Measurements from ENCODE around the gene TPSD1. TPM values are rescaled to one million over a fixed set of nuclear protein-coding genes. Genes with fewer than 3 reads are reported as not detected.

TPSD1 gene
- total RNA-seq, 2 donors from 2014 or later: 1.6 TPM; not detected in 1

- H3K9me3 ChIP-seq: no peaks in the 10 kb centered on the region
- H3K4me1 ChIP-seq: no peaks in the 10 kb centered on the region
- no peaks in the 10 kb centered on the region for H3K27me3 ChIP-seq
- H3K36me3 ChIP-seq (replicated peaks in 1 of 2; ENCODE audit: insufficient read depth in 1 of 2, low read depth in 2 of 2): no peaks in the 10 kb centered on the region
- 77% methylated on average over 29 to 46 of the region's 55 CpGs for WGBS, 2 donors
- DNase-seq: no peak
- ATAC-seq: no peak
- H3K4me3 ChIP-seq: no peak overlapping the region
- intact Hi-C loops (cut with DNase I): no loop called here
- no peak overlapping the region for H3K27ac ChIP-seq
- no peak for TF ChIP-seq POLR2A (IDR thresholded peaks at IDR 0.05)
- TF ChIP-seq, protein P1, sequence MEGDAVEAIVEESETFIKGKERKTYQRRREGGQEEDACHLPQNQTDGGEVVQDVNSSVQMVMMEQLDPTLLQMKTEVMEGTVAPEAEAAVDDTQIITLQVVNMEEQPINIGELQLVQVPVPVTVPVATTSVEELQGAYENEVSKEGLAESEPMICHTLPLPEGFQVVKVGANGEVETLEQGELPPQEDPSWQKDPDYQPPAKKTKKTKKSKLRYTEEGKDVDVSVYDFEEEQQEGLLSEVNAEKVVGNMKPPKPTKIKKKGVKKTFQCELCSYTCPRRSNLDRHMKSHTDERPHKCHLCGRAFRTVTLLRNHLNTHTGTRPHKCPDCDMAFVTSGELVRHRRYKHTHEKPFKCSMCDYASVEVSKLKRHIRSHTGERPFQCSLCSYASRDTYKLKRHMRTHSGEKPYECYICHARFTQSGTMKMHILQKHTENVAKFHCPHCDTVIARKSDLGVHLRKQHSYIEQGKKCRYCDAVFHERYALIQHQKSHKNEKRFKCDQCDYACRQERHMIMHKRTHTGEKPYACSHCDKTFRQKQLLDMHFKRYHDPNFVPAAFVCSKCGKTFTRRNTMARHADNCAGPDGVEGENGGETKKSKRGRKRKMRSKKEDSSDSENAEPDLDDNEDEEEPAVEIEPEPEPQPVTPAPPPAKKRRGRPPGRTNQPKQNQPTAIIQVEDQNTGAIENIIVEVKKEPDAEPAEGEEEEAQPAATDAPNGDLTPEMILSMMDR (IDR thresholded peaks at IDR 0.05): no peak
Observed at GRCh38 chr16:1220098-1220728, 35.7 kb upstream of the TPSD1 start.

DNA sequence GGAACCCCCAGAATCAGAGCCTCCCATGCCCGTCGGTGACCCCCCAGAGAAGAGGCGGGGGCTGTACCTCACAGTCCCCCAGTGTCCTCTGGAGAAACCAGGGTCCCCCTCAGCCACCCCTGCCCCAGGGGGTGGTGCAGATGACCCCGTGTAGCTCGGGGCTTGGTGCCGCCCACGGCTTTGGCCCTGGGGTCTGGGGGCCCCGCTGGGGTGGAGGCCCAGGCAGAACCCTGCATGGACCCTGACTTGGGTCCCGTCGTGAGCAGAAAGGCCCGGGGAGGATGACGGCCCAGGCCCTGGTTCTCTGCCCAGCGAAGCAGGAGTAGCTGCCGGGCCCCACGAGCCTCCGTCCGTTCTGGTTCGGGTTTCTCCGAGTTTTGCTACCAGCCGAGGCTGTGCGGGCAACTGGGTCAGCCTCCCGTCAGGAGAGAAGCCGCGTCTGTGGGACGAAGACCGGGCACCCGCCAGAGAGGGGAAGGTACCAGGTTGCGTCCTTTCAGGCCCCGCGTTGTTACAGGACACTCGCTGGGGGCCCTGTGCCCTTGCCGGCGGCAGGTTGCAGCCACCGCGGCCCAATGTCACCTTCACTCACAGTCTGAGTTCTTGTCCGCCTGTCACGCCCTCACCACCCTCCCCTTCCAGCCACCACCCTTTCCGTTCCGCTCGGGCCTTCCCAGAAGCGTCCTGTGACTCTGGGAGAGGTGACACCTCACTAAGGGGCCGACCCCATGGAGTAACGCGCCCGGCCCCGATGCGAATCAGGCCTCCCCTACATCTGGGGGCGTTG lies 34.8 kb upstream of the TPSD1 start:
- intact Hi-C loops (cut with DNase I): no loop called here
- Histone ChIP-seq H3K27ac (no peak overlapping the region), H3K4me1 (no peaks in the 10 kb centered on the region), H3K27me3 (no peaks in the 10 kb centered on the region), H3K9me3 (no peaks in the 10 kb centered on the region), H3K36me3 (replicated peaks in 1 of 2; ENCODE audit: insufficient read depth in 1 of 2, low read depth in 2 of 2) (no peaks in the 10 kb centered on the region), H3K4me3 (no peak overlapping the region)
- no peak for DNase-seq
- ATAC-seq: no peak
- TF ChIP-seq, protein P1 (IDR thresholded peaks at IDR 0.05): no peak
- TF ChIP-seq POLR2A (IDR thresholded peaks at IDR 0.05): no peak
- WGBS, 2 donors: 76 to 78% methylated on average over 29 to 48 of the region's 48 CpGs

GRCh38 chr16:1221628-1222552 lies 34.0 kb upstream of the TPSD1 start:
- Histone ChIP-seq H3K27ac (no peak overlapping the region), H3K4me3 (no peak overlapping the region), H3K9me3 (no peaks in the 10 kb centered on the region), H3K4me1 (no peaks in the 10 kb centered on the region), H3K36me3 (replicated peaks in 1 of 2; ENCODE audit: insufficient read depth in 1 of 2, low read depth in 2 of 2) (no peaks in the 10 kb centered on the region), H3K27me3 (no peaks in the 10 kb centered on the region)
- WGBS, 2 donors: 61 to 69% methylated on average over 23 to 29 of the region's 40 CpGs
- TF ChIP-seq, protein P1 (IDR thresholded peaks at IDR 0.05): no peak
- TF ChIP-seq POLR2A (IDR thresholded peaks at IDR 0.05): no peak
- intact Hi-C loops (cut with DNase I): no loop called here
- DNase-seq (no peak), ATAC-seq (no peak)

DNA sequence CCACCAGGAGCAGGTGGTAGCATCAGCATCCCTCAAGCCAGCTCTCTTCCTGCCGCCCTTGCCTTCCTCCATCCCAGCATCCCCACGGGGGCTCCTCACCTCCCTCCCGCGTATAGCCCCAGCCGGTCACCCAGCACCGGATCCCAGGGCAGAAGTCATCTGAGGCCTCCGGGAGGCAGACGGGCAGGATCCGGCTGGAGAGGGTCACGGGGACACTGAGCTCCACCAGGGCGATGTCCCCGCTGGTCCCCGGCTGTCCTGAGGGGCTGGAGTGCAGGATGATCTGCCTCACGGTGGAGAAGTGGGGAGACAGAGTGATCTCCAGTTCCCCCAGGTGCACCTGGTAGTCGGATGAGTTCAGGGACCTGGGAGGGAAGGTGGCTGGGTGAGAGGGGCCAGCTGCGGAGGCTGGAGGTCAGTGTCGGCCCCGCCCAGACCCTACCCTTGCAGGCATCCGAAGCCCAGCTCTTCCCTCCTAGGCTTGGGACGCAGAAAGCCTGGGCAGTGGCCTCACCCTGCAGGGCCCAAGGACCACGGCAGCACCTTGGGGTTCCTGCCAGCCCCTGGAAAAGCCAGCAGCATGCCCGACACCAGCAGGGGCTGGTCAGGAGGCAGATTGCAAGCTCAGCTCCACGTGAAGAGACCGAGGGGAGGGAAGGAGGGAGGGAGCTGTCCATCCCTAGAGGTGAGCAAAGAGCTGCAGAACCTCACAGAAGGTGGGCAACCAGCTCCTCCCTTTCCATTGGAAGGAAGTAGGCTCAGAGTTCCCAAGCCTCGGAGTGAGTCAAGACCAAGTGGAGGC lies 33.1 kb upstream of the TPSD1 start:
- ATAC-seq: no peak
- no peak for DNase-seq
- 62 to 65% methylated on average over 5 to 21 of the region's 25 CpGs for WGBS, 2 donors
- Histone ChIP-seq H3K27ac (no peak overlapping the region), H3K27me3 (no peaks in the 10 kb centered on the region), H3K9me3 (no peaks in the 10 kb centered on the region), H3K36me3 (replicated peaks in 1 of 2; ENCODE audit: insufficient read depth in 1 of 2, low read depth in 2 of 2) (no peaks in the 10 kb centered on the region), H3K4me3 (no peak overlapping the region), H3K4me1 (no peaks in the 10 kb centered on the region)
- no peak for TF ChIP-seq POLR2A (IDR thresholded peaks at IDR 0.05)
- TF ChIP-seq, protein P1 (IDR thresholded peaks at IDR 0.05): no peak
- intact Hi-C loops (cut with DNase I): no loop called here
